B cell (primary cell): ENCODE results near the gene TXNRD3. TPM values are rescaled to one million over a fixed set of nuclear protein-coding genes. Genes with fewer than 3 reads are reported as not detected.

Experiments
- ATAC-seq: fragments of 200-7000 bp; cut with Tn5 transposase; one replicate; pipeline ENCODE4 v1.10.0; 2021; ENCODE audit warnings: low read depth, mild to moderate bottlenecking, moderate number of reproducible peaks, moderate library complexity
- CTCF ChIA-PET: fragments of 350-600 bp; sonication (Branson Sonifier 250); formaldehyde crosslinking; loops from one replicate; lab custom pipeline; 2021; ENCODE audit warnings: antibody characterized with exemption, inconsistent platforms; lab: Charles Lee
- POLR2A ChIA-PET: fragments of 350-600 bp; sonication (Branson Sonifier 250); formaldehyde crosslinking; loops from one replicate; lab custom pipeline; 2021; ENCODE audit warnings: antibody characterized with exemption; lab: Charles Lee
- DNase-seq: peaks from one replicate; pipeline ENCODE4 v3.0.0; 2013
- H2AFZ ChIP-seq: 2 replicates; pipeline ENCODE4 v1.6.1; 2012; ENCODE audit warnings: mild to moderate bottlenecking, low read depth, low read length; ENCODE audit not compliant: insufficient read depth, poor library complexity, severe bottlenecking
- H3K27ac ChIP-seq, 2 donors: 1 replicate in 1 of 2; 2 replicates in 1 of 2; pipeline ENCODE4 v1.5.1; 2012 to 2013; ENCODE audit warnings: low read length in 2 of 2, mild to moderate bottlenecking in 2 of 2, moderate library complexity in 1 of 2
- H3K27me3 ChIP-seq, 4 experiments: fragments of 200-600 bp in 1 of 4; sonication (generic) in 1 of 4; replicated peaks in 1 of 4; 1 replicate in 2 of 4; 2 replicates in 2 of 4; pipeline versions ENCODE4 v1.6.1 to v1.7.0; 2013 to 2016; ENCODE audit warnings: low read length in 3 of 4, mild to moderate bottlenecking in 2 of 4, mixed read lengths in 1 of 4, moderate library complexity in 1 of 4; ENCODE audit not compliant: insufficient read depth in 4 of 4, control insufficient read depth in 3 of 4; ENCODE audit errors: control extremely low read depth in 1 of 4
- H3K36me3 ChIP-seq, 2 experiments: replicated peaks in 1 of 2; 1 replicate in 1 of 2; 2 replicates in 1 of 2; pipeline versions ENCODE4 v1.6.1 to v1.7.1; 2013; ENCODE audit warnings: low read length in 1 of 2; ENCODE audit not compliant: insufficient read depth in 2 of 2, control insufficient read depth in 1 of 2; ENCODE audit errors: control extremely low read depth in 1 of 2, extremely low read depth in 1 of 2
- H3K4me1 ChIP-seq, 2 donors: fragments of 200-600 bp in 1 of 2; sonication (generic) in 1 of 2; 1 replicate in 1 of 2; 2 replicates in 1 of 2; pipeline versions ENCODE4 v1.5.1 to v1.6.1; 2013 to 2017; ENCODE audit warnings: low read length in 2 of 2; ENCODE audit not compliant: control insufficient read depth in 2 of 2, insufficient read depth in 2 of 2
- H3K4me2 ChIP-seq: replicated peaks from 2 replicates; pipeline ENCODE3; 2012; ENCODE audit warnings: mild to moderate bottlenecking, low read depth, low read length; ENCODE audit not compliant: poor library complexity, severe bottlenecking
- H3K4me3 ChIP-seq, 5 experiments: fragments of 200-600 bp in 1 of 5; sonication (generic) in 1 of 5; 1 replicate in 3 of 5; 2 replicates in 2 of 5; pipeline versions ENCODE4 v1.5.1 to v1.7.0; 2011 to 2016; ENCODE audit warnings: low read length in 4 of 5, mild to moderate bottlenecking in 4 of 5, low read depth in 2 of 5, control low read depth in 1 of 5, moderate library complexity in 1 of 5; ENCODE audit not compliant: insufficient read depth in 1 of 5; ENCODE audit errors: control extremely low read depth in 1 of 5, extremely low read depth in 1 of 5
- H3K79me2 ChIP-seq: fragments of 200-600 bp; sonication (generic); one replicate; pipeline ENCODE4 v1.6.0; 2016; ENCODE audit warnings: low read length; ENCODE audit not compliant: control insufficient read depth, insufficient read depth
- H3K9ac ChIP-seq: fragments of 200-600 bp; sonication (generic); 2 replicates; pipeline ENCODE4 v1.6.1; 2017; ENCODE audit warnings: mild to moderate bottlenecking, low read length, moderate library complexity
- H3K9me3 ChIP-seq, 3 donors: one replicate each; pipeline versions ENCODE4 v1.6.1 to v1.7.1; 2013; ENCODE audit warnings: low read length in 2 of 3; ENCODE audit not compliant: control insufficient read depth in 2 of 3, insufficient read depth in 1 of 3; ENCODE audit errors: control extremely low read depth in 1 of 3
- H4K20me1 ChIP-seq: 2 replicates; pipeline ENCODE4 v1.6.0; 2012; ENCODE audit warnings: mild to moderate bottlenecking, low read length; ENCODE audit not compliant: insufficient read depth, control insufficient read depth, poor library complexity, severe bottlenecking
- H3K27ac Mint-ChIP-seq: one replicate; pipeline ENCODE4 v1.8.0; 2021; ENCODE audit warnings: mixed read lengths
- H3K27me3 Mint-ChIP-seq: one replicate; pipeline ENCODE4 v1.8.0; 2021; ENCODE audit warnings: mixed read lengths
- H3K4me1 Mint-ChIP-seq: one replicate; pipeline ENCODE4 v1.8.0; 2021; ENCODE audit warnings: mixed read lengths
- H3K4me3 Mint-ChIP-seq: one replicate; pipeline ENCODE4 v1.8.0; 2021; ENCODE audit warnings: mixed read lengths
- H3K9me3 Mint-ChIP-seq: one replicate; pipeline ENCODE4 v1.8.0; 2022; ENCODE audit warnings: mixed read lengths; ENCODE audit not compliant: insufficient read depth
- CTCF ChIP-seq: fragments of 200-600 bp; IDR thresholded peaks from one replicate; pipeline ENCODE4 v1.8.0; 2022; ENCODE audit warnings: antibody characterized with exemption, mild to moderate bottlenecking
- EZH2 ChIP-seq: IDR thresholded peaks from 2 replicates; pipeline ENCODE4 v1.6.1; 2012; ENCODE audit warnings: borderline replicate concordance, low read depth, mild to moderate bottlenecking, moderate library complexity, low read length; ENCODE audit not compliant: insufficient read depth, poor library complexity, severe bottlenecking
- WGBS: methylation state at CpG from one replicate; pipeline ENCODE4 v1.1.5; 2013; ENCODE audit warnings: missing lambda C conversion rate; ENCODE audit not compliant: insufficient coverage; 5-methylcytosine and 5-hydroxymethylcytosine counted together
- intact Hi-C: fragments of 100-400 bp; cut with micrococcal nuclease; formaldehyde crosslinking; loops from one replicate; pipeline ENCODE4 v1.10.0; 2022
- polyA plus RNA-seq: library from polyadenylated mRNA; depleted of rRNA; stranded (reverse); fragments of >200 nt; gene quantifications from 2 replicates; pipeline ENCODE4 v1.2.3, GENCODE V29; 2012
- total RNA-seq, 2 donors: library from RNA; stranded (reverse); fragments of 120-200 nt in 1 of 2; gene quantifications; 1 replicate in 1 of 2; 2 replicates in 1 of 2; pipeline versions ENCODE4 v1.2.3 to v1.2.4, GENCODE V29; 2013 to 2022

Gene TXNRD3
- total and polyA plus RNA-seq, 2 donors (not counting 1 experiment from before 2014, with no cell fraction given) = 0.15 to 0.99 TPM

- TF ChIP-seq CTCF = no peak
- no peak for TF ChIP-seq EZH2
- WGBS = 4% methylated on average over 69 of the region's 69 CpGs
- POLR2A ChIA-PET = no interaction called here
- Histone ChIP-seq H3K9ac (peak within 1 kb of the TSS; percentile 74), H4K20me1 (no peaks in the 10 kb centered on the region), H3K27ac (peak within 1 kb of the TSS in 1 of 2 donors; percentile 11), H3K4me3 (peak within 1 kb of the TSS in 4 of 5 experiments; percentile 61 to 79 (median 75)), H3K9me3 (no peaks in the 10 kb centered on the region), H3K79me2 (peaks cover 15% of the 10 kb centered on the region), H3K27me3 (peaks cover 0 to 9% (median 4%) of the 10 kb centered on the region in 4 experiments), H2AFZ (peak within 1 kb of the TSS; percentile 95), H3K4me1 (peaks cover 11 to 15% of the 10 kb centered on the region in 2 donors), H3K36me3 (no peaks in the 10 kb centered on the region), H3K4me2 (peak within 1 kb of the TSS; percentile 88)
- H3K4me3 Mint-ChIP-seq = peak within 1 kb of the TSS; percentile 92
- peaks cover 36% of the 10 kb centered on the region for H3K27me3 Mint-ChIP-seq
- DNase-seq (peak; percentile 97), ATAC-seq (peak; percentile 96)
- peak within 1 kb of the TSS; percentile 78 for H3K27ac Mint-ChIP-seq
- CTCF ChIA-PET = interaction anchor here (0.5 to 1.5 kb wide), 3 partner anchors 23 to 149 kb away, joined by 3 to 6 read pairs (median 4); no protein-coding TSS in a partner anchor
- H3K9me3 Mint-ChIP-seq = no peaks in the 10 kb centered on the region
- intact Hi-C loops = loop anchor here (1.0 to 10.0 kb wide), 6 partner anchors 207 to 1349 kb away; partner anchors contain the start of genes KLF15, SEC61A1 and SLC41A3
- H3K4me1 Mint-ChIP-seq = peaks cover 17% of the 10 kb centered on the region
Measured at GRCh38 chr3:126703512-126704493, 48.9 kb upstream of the TXNRD3 start, which contains the start of gene CHCHD6. CHCHD6 (plus strand) TSS chr3:126704240; CDS start chr3:126704313, 73 bp downstream.
